ENCODE data around the gene BIRC7.
"Not testable (repeated sequence)": the region's sequence is repeated elsewhere in the genome, so short reads cannot be mapped to it uniquely, and the experiment has no call there.

Gene BIRC7

GRCh38 chr20:63247671-63248228 is 12.0 kb downstream of the BIRC7 start:
- TF ChIP-seq ZNF384 (IDR thresholded peaks at IDR 0.05): no peak
- TF ChIP-seq SP1 (IDR thresholded peaks at IDR 0.05): no peak
- TF ChIP-seq CTBP1 (IDR thresholded peaks at IDR 0.05; ENCODE audit: borderline replicate concordance): no peak
- no peak for TF ChIP-seq FOXA1 (IDR thresholded peaks at IDR 0.05)
- no peak for TF ChIP-seq TARDBP (IDR thresholded peaks at IDR 0.05)
- no peak for TF ChIP-seq NFRKB (IDR thresholded peaks at IDR 0.05)
- TF ChIP-seq FOXK2 (IDR thresholded peaks at IDR 0.05): no peak
- no peak for TF ChIP-seq L3MBTL2 (conservative IDR thresholded peaks at IDR 0.05)
- TF ChIP-seq LEF1 (IDR thresholded peaks at IDR 0.05; ENCODE audit: borderline replicate concordance): no peak
- TF ChIP-seq HDGF (IDR thresholded peaks at IDR 0.05; ENCODE audit: borderline replicate concordance): no peak
- no peak for TF ChIP-seq BHLHE40 (IDR thresholded peaks at IDR 0.05; ENCODE audit: borderline replicate concordance)
- TF ChIP-seq SUZ12 (IDR thresholded peaks at IDR 0.05): no peak
- no peak for TF ChIP-seq ELF4 (IDR thresholded peaks at IDR 0.05)
- ChIA-PET POLR2A (no interaction called here), CTCF (no interaction called here)
- DNase-seq (ENCODE audit: extremely low spot score): no peak

- ChIA-PET CTCF (no interaction called here), POLR2A (no interaction called here)
- TF ChIP-seq TARDBP (IDR thresholded peaks at IDR 0.05): no peak
- no peak for TF ChIP-seq FOXA1 (IDR thresholded peaks at IDR 0.05)
- TF ChIP-seq BHLHE40 (IDR thresholded peaks at IDR 0.05; ENCODE audit: borderline replicate concordance): no peak
- TF ChIP-seq SP1 (IDR thresholded peaks at IDR 0.05): no peak
- TF ChIP-seq HDGF (IDR thresholded peaks at IDR 0.05; ENCODE audit: borderline replicate concordance): no peak
- TF ChIP-seq, protein P1, sequence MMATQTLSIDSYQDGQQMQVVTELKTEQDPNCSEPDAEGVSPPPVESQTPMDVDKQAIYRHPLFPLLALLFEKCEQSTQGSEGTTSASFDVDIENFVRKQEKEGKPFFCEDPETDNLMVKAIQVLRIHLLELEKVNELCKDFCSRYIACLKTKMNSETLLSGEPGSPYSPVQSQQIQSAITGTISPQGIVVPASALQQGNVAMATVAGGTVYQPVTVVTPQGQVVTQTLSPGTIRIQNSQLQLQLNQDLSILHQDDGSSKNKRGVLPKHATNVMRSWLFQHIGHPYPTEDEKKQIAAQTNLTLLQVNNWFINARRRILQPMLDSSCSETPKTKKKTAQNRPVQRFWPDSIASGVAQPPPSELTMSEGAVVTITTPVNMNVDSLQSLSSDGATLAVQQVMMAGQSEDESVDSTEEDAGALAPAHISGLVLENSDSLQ (IDR thresholded peaks at IDR 0.05): no peak
- TF ChIP-seq FOXM1 (IDR thresholded peaks at IDR 0.05; ENCODE audit: borderline replicate concordance): no peak
- no peak for TF ChIP-seq CTBP1 (IDR thresholded peaks at IDR 0.05; ENCODE audit: borderline replicate concordance)
- no peak for TF ChIP-seq ELF4 (IDR thresholded peaks at IDR 0.05)
- TF ChIP-seq FOXK2 (IDR thresholded peaks at IDR 0.05): no peak
- TF ChIP-seq ARNT (IDR thresholded peaks at IDR 0.05): no peak
- TF ChIP-seq LEF1 (IDR thresholded peaks at IDR 0.05; ENCODE audit: borderline replicate concordance): no peak
- TF ChIP-seq ZNF384 (IDR thresholded peaks at IDR 0.05): no peak
- no peak for TF ChIP-seq L3MBTL2 (conservative IDR thresholded peaks at IDR 0.05)
- TF ChIP-seq NFRKB (IDR thresholded peaks at IDR 0.05): no peak
- no peak for DNase-seq (ENCODE audit: extremely low spot score)
Observed at GRCh38 chr20:63248835-63249591, 13.3 kb downstream of the BIRC7 start.

GRCh38 chr20:63249891-63250290 is 14.2 kb downstream of the BIRC7 start:
- no peak for DNase-seq (ENCODE audit: extremely low spot score)
- CTCF ChIA-PET: no interaction called here
- no peak for TF ChIP-seq CTBP1 (IDR thresholded peaks at IDR 0.05; ENCODE audit: borderline replicate concordance)
- TF ChIP-seq ELF4 (IDR thresholded peaks at IDR 0.05): no peak
- no peak for TF ChIP-seq HDGF (IDR thresholded peaks at IDR 0.05; ENCODE audit: borderline replicate concordance)
- TF ChIP-seq, protein P1 (IDR thresholded peaks at IDR 0.05): no peak
- TF ChIP-seq L3MBTL2 (conservative IDR thresholded peaks at IDR 0.05): no peak
- TF ChIP-seq ZNF384 (IDR thresholded peaks at IDR 0.05): no peak
- TF ChIP-seq NFRKB (IDR thresholded peaks at IDR 0.05): no peak
- TF ChIP-seq FOXK2 (IDR thresholded peaks at IDR 0.05): no peak
- TF ChIP-seq TARDBP (IDR thresholded peaks at IDR 0.05): no peak
- no peak for TF ChIP-seq FOXM1 (IDR thresholded peaks at IDR 0.05; ENCODE audit: borderline replicate concordance)
- TF ChIP-seq SUZ12 (IDR thresholded peaks at IDR 0.05): no peak
- no peak for TF ChIP-seq LEF1 (IDR thresholded peaks at IDR 0.05; ENCODE audit: borderline replicate concordance)
- TF ChIP-seq FOXA1 (IDR thresholded peaks at IDR 0.05): no peak
- no peak for TF ChIP-seq BHLHE40 (IDR thresholded peaks at IDR 0.05; ENCODE audit: borderline replicate concordance)
- TF ChIP-seq ARNT (IDR thresholded peaks at IDR 0.05): no peak
- no peak for TF ChIP-seq SP1 (IDR thresholded peaks at IDR 0.05)
- POLR2A ChIA-PET: no interaction called here

DNA sequence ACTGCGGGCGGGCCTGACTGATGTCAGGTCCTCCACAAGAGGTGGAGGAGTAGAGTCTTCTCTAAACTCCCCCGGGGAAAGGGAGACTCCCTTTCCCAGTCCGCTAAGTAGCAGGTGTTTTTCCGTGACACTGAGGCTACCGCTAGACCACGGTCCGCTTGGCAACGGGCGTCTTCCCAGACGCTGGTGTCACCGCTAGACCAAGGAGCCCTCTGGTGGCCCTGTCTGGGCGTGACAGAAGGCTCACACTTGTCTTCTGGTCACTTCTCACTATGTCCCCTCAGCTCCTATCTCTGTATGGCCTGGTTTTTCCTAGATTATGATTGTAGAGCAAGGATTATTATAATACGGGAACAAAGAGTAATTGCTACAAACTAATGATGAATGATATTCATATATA is 15.6 kb downstream of the BIRC7 start:
- CTCF ChIA-PET; POLR2A ChIA-PET; DNase-seq (ENCODE audit: extremely low spot score): not testable (repeated sequence)

- POLR2A ChIA-PET: no interaction called here
- CTCF ChIA-PET: interaction anchor here (1.0 kb wide), 1 partner anchor 29 kb away, joined by 4 read pairs; no protein-coding TSS in a partner anchor
- TF ChIP-seq HDGF (IDR thresholded peaks at IDR 0.05; ENCODE audit: borderline replicate concordance) (no peak), TARDBP (IDR thresholded peaks at IDR 0.05) (no peak), L3MBTL2 (conservative IDR thresholded peaks at IDR 0.05) (no peak), CTBP1 (IDR thresholded peaks at IDR 0.05; ENCODE audit: borderline replicate concordance) (no peak), FOXM1 (IDR thresholded peaks at IDR 0.05; ENCODE audit: borderline replicate concordance) (no peak), NFRKB (IDR thresholded peaks at IDR 0.05) (no peak), FOXA1 (IDR thresholded peaks at IDR 0.05) (no peak), SP1 (IDR thresholded peaks at IDR 0.05) (no peak), ELF4 (IDR thresholded peaks at IDR 0.05) (no peak), BHLHE40 (IDR thresholded peaks at IDR 0.05; ENCODE audit: borderline replicate concordance) (no peak), ARNT (IDR thresholded peaks at IDR 0.05) (no peak), ZNF384 (IDR thresholded peaks at IDR 0.05) (no peak), FOXK2 (IDR thresholded peaks at IDR 0.05) (no peak), LEF1 (IDR thresholded peaks at IDR 0.05; ENCODE audit: borderline replicate concordance) (no peak), SUZ12 (IDR thresholded peaks at IDR 0.05) (no peak)
- TF ChIP-seq, protein P1 (IDR thresholded peaks at IDR 0.05): no peak
Observed at GRCh38 chr20:63252284-63252711, 16.6 kb downstream of the BIRC7 start.

More at GRCh38 chr20:63252284-63252711, 16.6 kb downstream of the BIRC7 start:
- DNase-seq (ENCODE audit: extremely low spot score): no peak

Measured in HEK293T (cell line).